HUES48 (cell line): Measurements from ENCODE around the gene SLAIN2.

Experiments used
- H3K27ac ChIP-seq: one replicate; pipeline ENCODE4 v1.7.0; 2013; ENCODE audit warnings: low read depth, low read length, inconsistent platforms
- H3K27me3 ChIP-seq: 2 replicates; pipeline ENCODE4 v1.6.1; 2013; ENCODE audit warnings: mild to moderate bottlenecking, low read length; ENCODE audit not compliant: control insufficient read depth, insufficient read depth
- H3K36me3 ChIP-seq: 2 replicates; pipeline ENCODE4 v1.6.1; 2013; ENCODE audit warnings: low read length; ENCODE audit not compliant: control insufficient read depth, insufficient read depth
- H3K4me1 ChIP-seq: 2 replicates; pipeline ENCODE4 v1.6.1; 2013; ENCODE audit warnings: mild to moderate bottlenecking, low read length; ENCODE audit not compliant: control insufficient read depth, insufficient read depth
- H3K4me3 ChIP-seq: 2 replicates; pipeline ENCODE4 v1.5.1; 2013; ENCODE audit warnings: mild to moderate bottlenecking, low read depth, low read length
- H3K9ac ChIP-seq: 2 replicates; pipeline ENCODE4 v1.6.1; 2013; ENCODE audit warnings: mild to moderate bottlenecking, low read depth, low read length, moderate library complexity
- H3K9me3 ChIP-seq: 2 replicates; pipeline ENCODE4 v1.6.1; 2013; ENCODE audit warnings: low read length; ENCODE audit not compliant: control insufficient read depth, insufficient read depth

Gene SLAIN2

GRCh38 chr4:48470570-48470969, 129.2 kb downstream of the SLAIN2 start:
- H3K4me3 ChIP-seq: no peak overlapping the region
- H3K36me3 ChIP-seq: no peaks in the 10 kb centered on the region
- H3K27me3 ChIP-seq: no peaks in the 10 kb centered on the region
- H3K4me1 ChIP-seq: peaks cover 7% of the 10 kb centered on the region
- no peak overlapping the region for H3K9ac ChIP-seq
- H3K27ac ChIP-seq: no peak overlapping the region
- no peaks in the 10 kb centered on the region for H3K9me3 ChIP-seq

DNA sequence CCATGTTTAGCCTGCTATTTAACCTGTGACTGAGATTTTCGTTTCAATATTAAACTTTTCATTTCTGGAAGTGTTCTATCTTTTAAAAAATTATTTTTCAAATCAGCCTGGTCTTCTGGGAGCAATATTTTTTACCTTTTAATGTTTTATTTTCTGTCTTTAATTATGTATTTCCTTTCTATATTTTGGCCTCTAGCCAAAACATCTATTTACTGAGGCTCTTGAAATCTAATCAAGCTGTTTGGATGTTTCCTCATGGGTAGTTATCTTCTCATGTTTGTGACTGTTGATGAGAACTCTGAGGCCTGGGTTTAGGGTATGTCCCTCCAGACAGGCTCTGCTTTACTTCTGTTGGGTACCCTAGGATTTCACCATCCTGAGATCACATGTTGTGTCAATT, 131.5 kb downstream of the SLAIN2 start:
- H3K36me3 ChIP-seq: no peaks in the 10 kb centered on the region

GRCh38 chr4:48475770-48476169, 134.4 kb downstream of the SLAIN2 start:
- peaks cover 7% of the 10 kb centered on the region for H3K4me1 ChIP-seq
- H3K36me3 ChIP-seq: no peaks in the 10 kb centered on the region
- no peak overlapping the region for H3K4me3 ChIP-seq
- no peaks in the 10 kb centered on the region for H3K27me3 ChIP-seq
- H3K9ac ChIP-seq: no peak overlapping the region
- no peak overlapping the region for H3K27ac ChIP-seq
- H3K9me3 ChIP-seq: no peaks in the 10 kb centered on the region

More for the DNA sequence above, 131.5 kb downstream of the SLAIN2 start:
- Histone ChIP-seq H3K4me3 (no peak overlapping the region), H3K27me3 (no peaks in the 10 kb centered on the region), H3K27ac (no peak overlapping the region), H3K9me3 (no peaks in the 10 kb centered on the region), H3K9ac (no peak overlapping the region), H3K4me1 (peaks cover 7% of the 10 kb centered on the region)
